GM19397 (cell line): ENCODE results near the gene GRM5.
"Not testable (repeated sequence)": the region's sequence is repeated elsewhere in the genome, so short reads cannot be mapped to it uniquely, and the experiment has no call there.

Source experiments
- ATAC-seq: cut with Tn5 transposase; IDR thresholded peaks from one replicate; pipeline ENCODE4 v1.9.1; 2021; ENCODE audit warnings: mild to moderate bottlenecking, moderate library complexity; ENCODE audit not compliant: unreplicated experiment

GRM5 gene

GRCh38 chr11:88511006-88511405, 554.8 kb downstream of the GRM5 start:
- no peak for ATAC-seq

DNA sequence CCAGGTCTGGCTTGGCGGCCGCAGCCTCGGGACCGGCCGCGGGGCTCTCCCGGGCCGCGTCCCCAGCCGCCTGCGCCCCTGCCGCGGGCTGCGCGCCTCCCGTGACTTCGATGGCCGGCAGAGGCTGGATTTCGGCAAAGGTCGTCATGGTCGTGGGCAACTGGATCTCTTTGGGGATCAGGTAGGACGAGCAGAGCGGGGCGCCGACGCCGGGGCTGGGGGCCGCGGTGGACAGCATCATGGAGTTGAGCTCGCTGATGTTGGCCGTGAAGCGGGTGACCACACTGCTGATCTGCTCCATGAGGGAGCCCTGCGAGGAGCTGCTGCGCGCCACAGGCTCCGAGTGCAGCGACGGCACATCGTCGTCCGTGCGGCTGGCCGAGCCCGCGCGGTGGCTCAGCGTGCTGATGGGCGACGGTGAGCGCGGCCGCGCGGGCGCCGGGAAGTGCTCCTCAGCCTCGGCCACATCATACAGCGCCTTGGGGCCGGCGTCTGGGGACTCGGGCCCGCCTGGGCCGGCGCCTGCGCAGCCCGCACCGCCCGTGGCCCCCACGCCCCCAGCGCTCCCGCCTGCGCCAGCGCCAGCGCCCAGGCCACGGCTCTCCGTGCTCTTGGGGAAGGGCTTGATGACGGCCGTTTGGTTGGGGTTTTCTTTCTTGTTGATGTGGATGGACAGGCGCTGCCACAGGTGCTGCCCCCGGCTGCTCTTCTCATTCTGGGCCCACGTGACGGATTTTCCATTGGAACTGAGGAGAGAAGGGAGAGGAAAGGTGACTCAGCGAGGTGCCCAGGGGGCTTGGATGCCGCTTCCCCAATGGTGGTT, 556.8 kb downstream of the GRM5 start:
- ATAC-seq: peak; percentile 72

GRCh38 chr11:88508418-88508758, 557.4 kb downstream of the GRM5 start:
- no peak for ATAC-seq

DNA sequence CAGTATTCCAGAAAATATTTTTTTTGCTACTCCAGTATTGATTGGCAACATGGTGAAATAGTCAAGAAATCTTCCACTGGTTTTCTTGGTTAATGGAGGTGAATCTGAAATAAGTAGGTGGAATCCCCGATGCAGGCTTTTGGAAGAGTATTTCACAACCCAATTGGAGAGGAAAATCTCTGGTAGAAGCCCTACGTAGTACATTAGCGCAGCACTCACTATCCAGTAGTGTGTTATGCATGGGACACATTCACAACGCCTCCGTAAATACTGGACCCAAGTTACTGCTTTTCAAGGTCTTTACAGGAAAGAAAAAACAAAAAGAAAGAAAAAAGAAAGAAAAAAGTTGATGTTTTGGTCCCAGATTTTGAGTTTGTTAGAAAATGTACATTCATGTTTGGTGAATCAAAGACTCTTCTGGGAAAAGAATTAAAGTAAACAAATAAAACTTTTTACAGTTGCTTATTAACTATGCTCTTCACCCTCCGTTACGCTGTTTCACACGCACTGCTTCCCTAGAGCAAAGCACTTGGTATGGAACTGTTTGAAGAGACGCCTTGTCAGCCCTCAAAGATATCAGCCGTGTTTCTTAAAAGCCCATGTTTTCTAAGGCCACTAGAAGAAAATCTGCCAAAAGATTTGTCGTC, 557.9 kb downstream of the GRM5 start:
- no peak for ATAC-seq

DNA sequence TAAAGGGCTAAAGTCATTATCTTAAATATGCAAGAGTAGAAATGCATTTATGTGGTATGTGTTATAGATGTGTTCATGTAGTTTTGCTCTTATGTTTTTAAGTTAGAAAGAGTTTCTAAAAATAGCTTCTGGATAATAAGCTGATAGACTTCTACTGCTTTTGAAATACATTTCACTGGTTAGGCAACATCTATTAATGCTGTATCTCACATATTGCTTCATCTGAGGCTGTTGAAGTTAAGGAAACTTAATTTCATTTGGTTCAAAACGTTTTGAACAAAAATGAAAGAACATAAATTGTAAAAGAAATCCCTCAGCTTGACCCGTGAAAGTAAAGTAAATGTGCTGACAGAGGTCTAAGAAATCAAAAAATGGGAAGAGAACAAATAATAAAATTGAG, 564.2 kb downstream of the GRM5 start:
- no peak for ATAC-seq

DNA sequence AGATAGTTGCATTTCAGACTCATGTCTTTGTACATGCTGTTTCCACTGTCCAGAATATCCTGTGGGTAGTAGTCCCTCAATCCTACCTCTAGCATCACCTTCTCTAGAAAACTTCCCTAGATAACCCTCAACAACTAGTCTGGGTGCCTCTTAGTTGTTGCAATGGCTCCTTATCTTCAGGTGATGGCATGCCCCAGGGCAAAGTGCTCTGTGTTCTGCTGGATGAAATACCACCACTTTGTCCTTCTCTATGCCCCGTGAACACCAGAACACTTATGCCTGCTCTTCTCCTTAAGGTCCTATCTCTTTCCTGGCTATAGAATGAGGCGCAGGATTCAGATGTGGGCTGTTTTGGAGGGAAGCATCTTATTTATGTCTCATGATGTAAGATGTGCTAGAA, 569.9 kb downstream of the GRM5 start:
- no peak for ATAC-seq

DNA sequence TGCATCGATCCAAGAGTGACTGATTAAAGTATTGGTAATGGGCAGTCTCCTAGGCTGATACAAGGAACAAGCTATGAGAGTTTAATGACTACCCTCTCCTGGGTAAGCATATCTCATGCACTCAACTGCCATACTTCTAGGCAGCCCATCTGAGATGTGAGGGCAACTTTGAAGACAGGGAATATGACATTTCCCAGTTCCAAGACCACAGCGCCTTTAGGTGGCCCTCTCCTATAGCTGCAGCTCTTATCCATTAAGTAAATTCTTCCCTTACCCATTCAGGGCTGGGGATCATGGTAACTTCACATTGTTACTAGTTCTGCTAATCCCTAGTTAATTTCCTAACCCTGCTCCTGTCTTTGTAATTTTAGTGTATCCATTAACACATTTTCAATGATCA, 570.9 kb downstream of the GRM5 start:
- ATAC-seq: no peak

DNA sequence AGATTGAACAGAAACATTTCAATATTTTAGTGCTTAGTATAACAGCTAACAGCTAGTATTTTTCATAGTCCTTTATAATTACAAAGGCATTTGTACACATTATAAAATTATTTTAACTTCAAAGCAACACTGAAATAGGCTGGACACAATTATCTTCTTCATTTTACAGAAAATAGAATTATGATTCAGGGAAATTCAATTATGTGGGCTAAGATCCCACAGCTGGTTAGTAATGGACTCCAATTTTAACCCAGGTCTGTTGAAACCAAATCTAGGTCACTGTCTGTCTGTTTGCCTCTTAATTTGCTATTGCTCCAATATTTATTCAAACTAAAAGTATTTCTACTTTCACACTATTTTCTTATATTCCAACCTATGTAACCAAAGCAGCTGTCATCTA, 574.1 kb downstream of the GRM5 start:
- no peak for ATAC-seq

DNA sequence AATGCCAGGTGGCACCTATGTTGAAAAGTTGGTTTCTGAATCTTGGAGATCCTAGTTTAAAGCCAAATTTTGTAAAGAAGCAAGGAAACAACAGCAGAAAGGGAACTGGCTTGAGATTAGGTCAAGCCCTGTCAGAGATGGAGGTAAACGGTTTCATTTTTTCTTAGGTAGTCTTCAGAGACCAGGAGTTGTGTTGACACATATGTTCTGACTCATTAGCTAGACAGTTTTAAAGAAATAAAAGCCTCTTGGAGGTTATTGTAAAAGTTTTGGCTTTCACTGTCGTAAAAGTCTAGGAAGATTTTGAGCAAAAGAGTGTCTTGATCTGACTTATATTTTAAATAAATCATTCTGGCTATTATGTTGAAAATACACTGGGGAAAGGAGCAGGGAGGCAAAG, 576.8 kb downstream of the GRM5 start:
- ATAC-seq: no peak

GRCh38 chr11:88487646-88488045, 578.1 kb downstream of the GRM5 start:
- no peak for ATAC-seq

DNA sequence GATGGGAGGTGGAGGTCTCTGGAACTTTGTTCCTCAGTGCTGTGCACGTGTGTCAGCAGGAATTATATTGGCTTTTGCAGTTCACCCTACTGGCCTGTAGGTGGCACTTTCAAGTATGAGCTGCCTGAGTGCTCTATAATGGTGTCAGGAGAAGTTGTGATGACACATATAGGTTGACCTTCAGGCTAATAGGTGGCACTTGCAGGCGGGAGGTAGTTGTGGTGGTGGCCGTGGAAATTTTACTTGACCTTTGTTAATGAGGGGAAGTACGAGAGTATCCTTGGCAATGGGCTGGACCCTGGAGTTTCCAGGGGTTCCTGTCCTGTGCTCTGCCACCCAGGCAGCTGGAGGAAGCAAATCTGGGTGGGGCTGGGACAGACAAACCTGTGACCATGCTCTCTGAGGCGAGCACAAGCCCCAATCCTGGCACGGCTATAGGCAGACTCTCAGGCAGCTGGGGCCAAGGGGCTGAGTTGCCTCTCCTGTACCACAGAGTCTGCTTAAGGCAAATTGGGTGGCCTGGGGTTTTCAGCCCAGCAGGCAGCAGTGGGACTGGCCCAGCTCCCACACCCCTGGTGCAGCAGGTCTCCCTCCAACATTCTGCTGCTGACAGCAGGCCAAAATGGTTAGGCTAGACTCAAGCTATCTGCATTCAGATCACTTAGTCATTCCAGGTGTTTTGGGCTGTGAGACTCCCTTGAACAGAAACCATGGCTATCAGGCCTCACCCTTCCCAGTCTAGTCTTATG, 580.7 kb downstream of the GRM5 start:
- peak; percentile 64 for ATAC-seq

GRCh38 chr11:88482871-88483301, 582.9 kb downstream of the GRM5 start:
- no peak for ATAC-seq

DNA sequence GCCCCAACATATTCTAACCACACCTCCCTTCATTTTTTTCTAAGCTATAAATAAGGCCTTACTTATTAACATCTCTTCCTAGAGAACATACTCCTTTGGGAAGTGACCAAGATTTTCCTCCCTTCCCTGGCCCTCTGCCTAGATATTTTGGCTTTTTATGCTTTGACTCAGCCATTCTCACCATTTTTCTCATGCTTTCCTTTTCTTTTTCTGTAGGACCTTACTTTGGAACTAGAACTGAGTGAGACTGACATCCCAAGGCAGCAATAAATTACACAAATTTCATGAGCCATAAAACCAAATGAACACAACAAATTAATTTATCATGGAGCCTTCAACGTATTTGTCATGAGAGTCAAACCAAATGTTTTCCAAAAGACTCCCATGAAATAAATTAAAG, 585.6 kb downstream of the GRM5 start:
- ATAC-seq: no peak

GRCh38 chr11:88478136-88478815, 587.5 kb downstream of the GRM5 start:
- ATAC-seq: no peak

- no peak for ATAC-seq
Measured at GRCh38 chr11:88475991-88476418, 589.8 kb downstream of the GRM5 start.

DNA sequence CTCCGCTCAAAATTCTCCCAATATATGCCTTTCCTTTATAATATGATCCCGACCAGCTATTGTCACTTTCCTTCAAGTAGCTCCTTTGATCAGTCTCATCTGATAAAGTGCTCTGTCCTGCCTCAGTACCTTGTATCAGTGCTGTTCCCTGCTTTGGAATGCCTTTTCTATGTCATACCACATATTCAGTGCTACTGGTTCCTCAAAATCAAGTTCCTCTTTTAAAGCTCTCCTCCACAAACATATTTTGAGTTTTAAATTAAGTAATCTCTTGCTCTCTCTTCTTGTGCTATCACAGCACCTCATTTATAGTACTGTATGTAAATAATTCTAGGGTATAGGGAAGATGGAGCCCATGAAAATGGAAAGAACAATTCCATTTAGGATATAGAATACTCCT, 591.1 kb downstream of the GRM5 start:
- no peak for ATAC-seq

- no peak for ATAC-seq
Measured at GRCh38 chr11:88469561-88470225, 596.1 kb downstream of the GRM5 start.

DNA sequence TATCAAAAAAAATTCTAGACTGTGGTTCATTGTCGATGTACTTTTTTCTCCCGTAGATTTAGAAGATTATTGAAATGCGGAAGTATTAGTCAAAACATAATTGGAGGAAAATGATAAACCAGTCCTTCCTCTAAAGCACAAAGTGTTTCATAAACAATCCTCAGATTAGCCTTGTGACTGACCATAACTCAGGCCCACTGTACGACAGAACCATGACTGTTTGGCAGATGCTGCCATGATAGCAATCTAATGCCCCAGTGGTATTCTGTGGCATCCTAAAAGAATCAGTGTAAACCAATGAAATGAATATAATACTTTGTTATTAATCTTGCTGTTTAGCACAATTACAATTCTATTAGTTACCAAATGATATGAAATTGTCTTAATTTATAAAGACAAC, 601.3 kb downstream of the GRM5 start:
- ATAC-seq: no peak

DNA sequence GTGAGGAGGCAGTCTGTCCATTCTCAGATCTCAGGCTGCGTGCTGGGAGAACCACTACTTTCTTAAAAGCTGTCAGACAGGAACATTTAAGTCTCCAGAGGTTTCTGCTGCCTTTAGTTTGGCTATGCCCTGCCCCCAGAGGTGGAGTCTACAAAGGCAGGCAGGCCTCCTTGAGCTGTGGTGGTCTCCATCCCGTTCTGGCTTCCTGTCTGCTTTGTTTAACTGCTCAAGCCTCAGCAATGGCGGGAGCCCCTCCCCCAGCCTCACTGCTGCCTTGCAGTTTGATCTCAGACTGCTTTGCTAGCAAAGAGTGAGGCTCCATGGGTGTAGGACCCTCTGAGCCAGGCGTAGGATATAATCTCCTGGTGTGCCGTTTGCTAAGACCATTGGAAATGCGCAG, 602.5 kb downstream of the GRM5 start:
- not testable (repeated sequence) for ATAC-seq

- ATAC-seq: not testable (repeated sequence)
Measured at GRCh38 chr11:88458047-88458446, 607.7 kb downstream of the GRM5 start.

DNA sequence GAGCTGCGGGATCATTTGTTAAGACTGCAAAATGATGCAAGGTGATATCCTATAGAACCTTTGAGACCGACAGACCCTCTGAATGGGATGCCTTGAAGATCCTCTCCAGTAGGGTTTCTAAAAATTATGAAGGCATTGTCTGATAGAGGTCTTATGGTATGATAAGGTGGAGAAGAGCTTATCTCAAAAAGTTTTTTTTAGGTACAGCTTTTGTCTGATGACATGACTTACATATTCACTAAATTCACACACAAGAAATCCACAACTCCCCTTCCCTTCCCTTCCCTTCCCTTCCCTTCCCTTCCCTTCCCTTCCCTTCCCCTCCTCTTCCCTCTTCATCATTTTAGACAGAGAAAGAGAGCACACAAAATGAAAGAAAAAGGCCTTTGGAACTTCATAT, 609.8 kb downstream of the GRM5 start:
- ATAC-seq: no peak
